GM23338 (cell line): ENCODE data around the gene R3HCC1L. TPM values are rescaled to one million over a fixed set of nuclear protein-coding genes. Genes with fewer than 3 reads are reported as not detected.

ENCODE experiments used
- ATAC-seq: fragments of 200-7000 bp; cut with Tn5 transposase; 3 replicates; pipeline ENCODE4 v1.9.1; 2020
- DNase-seq: peaks from one replicate; pipeline ENCODE4 v3.0.0-alpha.2; 2015; ENCODE audit warnings: low spot score
- H2AFZ ChIP-seq: fragments of 200-600 bp; sonication (generic); 2 replicates; pipeline ENCODE4 v1.8.0; 2016; ENCODE audit warnings: antibody characterized with exemption, mild to moderate bottlenecking, moderate library complexity
- H3F3A ChIP-seq: fragments of 200-600 bp; sonication (generic); replicated peaks from 2 replicates; pipeline ENCODE4 v1.8.0; 2017; ENCODE audit warnings: antibody characterized with exemption, mixed run types, low read depth
- H3K27ac ChIP-seq: fragments of 200-600 bp; sonication (generic); 2 replicates; pipeline ENCODE4 v1.6.1; 2016; ENCODE audit warnings: low read depth
- H3K27me3 ChIP-seq: fragments of 200-600 bp; sonication (generic); 2 replicates; pipeline ENCODE4 v1.8.0; 2016; ENCODE audit warnings: mild to moderate bottlenecking, mixed run types, moderate library complexity; ENCODE audit not compliant: insufficient read depth
- H3K36me3 ChIP-seq: fragments of 200-600 bp; sonication (generic); 2 replicates; pipeline ENCODE4 v1.8.0; 2016; ENCODE audit warnings: mild to moderate bottlenecking; ENCODE audit not compliant: insufficient read depth
- H3K4me1 ChIP-seq: fragments of 200-600 bp; sonication (generic); 2 replicates; pipeline ENCODE4 v1.8.0; 2016; ENCODE audit warnings: mild to moderate bottlenecking, moderate library complexity; ENCODE audit not compliant: insufficient read depth
- H3K4me2 ChIP-seq: fragments of 200-600 bp; sonication (generic); 2 replicates; pipeline ENCODE4 v1.7.1; 2017; ENCODE audit warnings: mixed run types
- H3K4me3 ChIP-seq: fragments of 200-600 bp; sonication (generic); 2 replicates; pipeline ENCODE4 v1.6.1; 2016; ENCODE audit warnings: mixed run types
- H3K79me2 ChIP-seq: fragments of 200-600 bp; sonication (generic); replicated peaks from 2 replicates; pipeline ENCODE4 v1.8.0; 2017; ENCODE audit warnings: mild to moderate bottlenecking; ENCODE audit not compliant: insufficient read depth
- H3K9me2 ChIP-seq: fragments of 200-600 bp; sonication (generic); 2 replicates; pipeline ENCODE4 v1.8.0; 2017; ENCODE audit not compliant: insufficient read depth
- H4K20me1 ChIP-seq: fragments of 200-600 bp; sonication (generic); replicated peaks from 2 replicates; pipeline ENCODE4 v1.8.0; 2017; ENCODE audit warnings: mild to moderate bottlenecking; ENCODE audit not compliant: insufficient read depth
- H3K27ac Mint-ChIP-seq: 2 replicates; pipeline ENCODE4 v1.8.0; 2020; ENCODE audit warnings: inconsistent platforms, mild to moderate bottlenecking, moderate library complexity, mixed read lengths
- H3K27me3 Mint-ChIP-seq: 3 replicates; pipeline ENCODE4 v1.8.0; 2022; ENCODE audit warnings: low read depth, mild to moderate bottlenecking, moderate library complexity, mixed read lengths, inconsistent platforms; ENCODE audit not compliant: insufficient read depth, poor library complexity
- H3K36me3 Mint-ChIP-seq: 3 replicates; pipeline ENCODE4 v1.8.0; 2021; ENCODE audit warnings: low read depth, mild to moderate bottlenecking, inconsistent platforms, moderate library complexity, mixed read lengths
- H3K4me1 Mint-ChIP-seq: 3 replicates; pipeline ENCODE4 v1.8.0; 2020; ENCODE audit warnings: mild to moderate bottlenecking, inconsistent platforms, mixed read lengths
- H3K4me3 Mint-ChIP-seq: 3 replicates; pipeline ENCODE4 v1.8.0; 2021; ENCODE audit warnings: moderate library complexity, mild to moderate bottlenecking, inconsistent platforms, mixed read lengths
- H3K9me3 Mint-ChIP-seq: 3 replicates; pipeline ENCODE4 v1.8.0; 2020; ENCODE audit warnings: moderate library complexity, mild to moderate bottlenecking, inconsistent platforms, mixed read lengths
- EZH2phosphoT487 ChIP-seq: fragments of 200-600 bp; sonication (generic); IDR thresholded peaks from one replicate; pipeline ENCODE4 v1.8.1; 2018; ENCODE audit warnings: antibody characterized with exemption; ENCODE audit not compliant: unreplicated experiment
- JUNB ChIP-seq: IDR thresholded peaks from one replicate; pipeline ENCODE4 v1.6.1; 2016; ENCODE audit warnings: antibody characterized with exemption; ENCODE audit not compliant: unreplicated experiment
- POLR2AphosphoS5 ChIP-seq: IDR thresholded peaks from 2 replicates; pipeline ENCODE4 v1.6.1; 2016; ENCODE audit warnings: antibody characterized with exemption, low read depth
- REST ChIP-seq: IDR thresholded peaks from one replicate; pipeline ENCODE4 v1.6.1; 2018; ENCODE audit warnings: antibody characterized with exemption; ENCODE audit not compliant: unreplicated experiment
- ZNF114 ChIP-seq: fragments of 250-450 bp; sonication (Bioruptor Pico); IDR thresholded peaks from 2 replicates; pipeline ENCODE4 v1.5.0; 2020; ENCODE audit warnings: mild to moderate bottlenecking, moderate library complexity
- ZNF331 ChIP-seq: fragments of 250-450 bp; sonication (Bioruptor Pico); IDR thresholded peaks from 2 replicates; pipeline ENCODE4 v1.5.0; 2020; ENCODE audit warnings: low read depth, mild to moderate bottlenecking, moderate library complexity
- ZNF462 ChIP-seq: fragments of 250-450 bp; sonication (Bioruptor Pico); IDR thresholded peaks from 2 replicates; pipeline ENCODE4 v1.5.0; 2020; ENCODE audit warnings: mild to moderate bottlenecking, moderate library complexity
- polyA plus RNA-seq: library from polyadenylated mRNA; unstranded; fragments of >200 nt; fragmentation: Nextera tagmentation; extraction: Ambion mirVana; gene quantifications from 2 replicates; pipeline ENCODE4 v1.2.1, GENCODE V29; 2016
- total RNA-seq: library from RNA; depleted of rRNA; stranded (reverse); fragments of >200 nt; shearing (Covaris generic); gene quantifications from 2 replicates; pipeline ENCODE4 v1.2.3, GENCODE V29; 2014

Gene R3HCC1L
- total and polyA plus RNA-seq, 2 experiments from 2014 or later, result 9.3 to 15.8 TPM

- TF ChIP-seq REST (no peak), JUNB (no peak), ZNF114 (CRISPR knock-in tag) (no peak), POLR2AphosphoS5 (no peak), ZNF331 (no peak), EZH2phosphoT487 (no peak), ZNF462 (CRISPR knock-in tag) (no peak)
- Histone ChIP-seq H3K4me3 (peak overlapping the region; percentile 39), H3K79me2 (peaks cover 12% of the 10 kb centered on the region), H3K4me2 (peak overlapping the region; percentile 69), H3K27me3 (no peaks in the 10 kb centered on the region), H2AFZ (no peak overlapping the region), H3K9me2 (no peaks in the 10 kb centered on the region), H3K36me3 (no peaks in the 10 kb centered on the region), H4K20me1 (no peaks in the 10 kb centered on the region), H3K4me1 (peaks cover 57% of the 10 kb centered on the region), H3F3A (no peaks in the 10 kb centered on the region), H3K27ac (peak overlapping the region; percentile 71)
- H3K9me3 Mint-ChIP-seq, result no peaks in the 10 kb centered on the region
- H3K4me3 Mint-ChIP-seq, result no peak overlapping the region
- peaks cover 13% of the 10 kb centered on the region; the same call in 1 of the 3 replicates for H3K36me3 Mint-ChIP-seq
- DNase-seq, result no peak
- H3K27me3 Mint-ChIP-seq, result peaks cover 2% of the 10 kb centered on the region
- ATAC-seq, result no peak
- H3K4me1 Mint-ChIP-seq, result peaks cover 62% of the 10 kb centered on the region
- H3K27ac Mint-ChIP-seq, result no peak overlapping the region; the same call in 1 of the 2 replicates
Measured at GRCh38 chr10:98169379-98169778, 34.9 kb downstream of the R3HCC1L start.
